KG1 (cell line): ENCODE measurements around the gene ELK1.
"Not testable (repeated sequence)": the region's sequence is repeated elsewhere in the genome, so short reads cannot be mapped to it uniquely, and the experiment has no call there.

Experiments
- DNase-seq: peaks from one replicate; lab custom pipeline; 2025; lab: John Stamatoyannopoulos, UW

ELK1 gene

DNA sequence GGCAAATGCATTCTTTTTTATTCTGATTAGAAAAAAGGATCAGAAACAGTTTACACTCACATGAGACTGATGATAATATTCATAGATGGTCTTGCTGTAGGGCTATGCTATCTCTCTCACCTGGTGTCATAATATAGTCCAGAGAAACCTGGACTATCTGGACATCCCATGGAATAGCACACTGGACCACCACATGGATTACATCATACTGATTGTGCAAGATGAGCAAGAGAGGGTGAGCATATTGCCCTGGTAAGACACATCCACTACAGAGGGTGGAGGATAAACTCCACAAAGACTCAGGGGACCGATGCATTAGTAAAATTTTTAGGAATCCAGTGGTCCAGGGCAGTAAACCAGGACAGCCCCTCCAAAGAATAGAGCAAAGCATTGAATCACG lies 38.9 kb downstream of the ELK1 start:
- no peak for DNase-seq

DNA sequence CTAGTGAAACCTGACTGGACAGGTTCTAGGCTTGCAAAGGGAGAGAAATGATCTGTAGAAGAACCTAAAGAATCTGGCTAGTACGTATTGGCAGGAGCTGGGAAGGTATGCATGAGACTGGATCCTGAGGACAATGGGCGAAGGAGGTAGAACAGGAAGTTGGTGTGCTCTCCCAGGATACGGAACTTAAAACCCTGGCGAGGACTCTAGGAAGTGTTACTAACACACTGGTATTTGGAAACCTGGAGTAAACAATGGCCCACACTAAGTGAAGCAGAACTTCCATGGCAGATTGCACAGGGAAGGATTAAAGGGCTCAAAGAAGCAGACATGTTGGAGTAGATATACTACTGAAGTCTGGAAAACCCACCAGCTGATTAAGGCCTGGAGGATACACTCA lies 39.9 kb downstream of the ELK1 start:
- DNase-seq: no peak

DNA sequence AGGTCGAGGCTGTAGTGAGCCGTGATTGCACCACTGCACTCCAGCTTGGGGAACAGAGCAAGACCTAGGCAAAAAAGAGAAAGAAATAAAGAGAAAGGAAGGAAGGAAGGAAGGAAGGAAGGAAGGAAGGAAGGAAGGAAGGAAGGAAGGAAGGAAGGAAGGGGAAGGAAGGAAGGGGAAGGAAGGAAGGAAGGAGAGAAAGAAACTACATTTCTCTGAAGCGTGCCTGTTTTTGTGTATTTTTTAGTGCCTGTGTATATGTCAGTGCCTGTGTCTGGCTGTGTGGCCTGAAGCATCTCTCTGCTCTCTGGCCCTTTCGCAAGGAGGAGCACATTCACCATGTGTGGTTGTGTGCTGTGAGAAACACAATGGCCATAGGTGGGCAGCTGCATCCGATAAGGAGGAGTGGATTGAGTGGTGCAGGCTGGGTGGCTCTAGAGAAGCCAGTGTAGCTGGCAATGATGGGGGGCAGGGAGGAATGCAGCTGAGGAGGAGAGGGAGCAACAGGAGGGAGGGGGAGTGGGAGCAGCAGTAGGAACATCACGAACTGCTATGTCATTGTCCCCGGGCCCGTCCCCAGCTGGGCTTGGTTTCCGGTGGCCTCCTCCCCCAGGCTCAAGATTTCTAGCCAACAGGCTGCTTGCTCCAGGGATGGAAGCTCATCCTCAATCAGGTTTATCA lies 42.1 kb downstream of the ELK1 start:
- no peak for DNase-seq

DNA sequence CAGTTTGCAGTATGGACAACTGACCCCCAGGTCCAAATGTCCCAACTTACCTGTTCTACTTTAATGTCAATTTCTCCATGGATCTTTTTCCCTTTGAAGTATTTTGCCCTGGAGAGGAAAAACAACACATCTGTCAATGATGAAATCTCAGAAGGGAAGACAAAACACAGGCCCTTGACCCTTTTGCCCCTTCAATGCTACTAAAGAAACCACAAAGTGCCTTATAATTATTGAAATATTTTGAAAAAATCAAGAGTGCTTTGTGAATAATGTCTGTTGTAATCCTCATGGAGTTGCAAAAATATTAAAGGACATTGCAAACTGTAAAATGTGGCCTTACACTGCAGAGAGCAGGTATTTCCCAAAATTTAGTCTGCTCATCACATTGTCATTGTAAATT lies 43.3 kb downstream of the ELK1 start:
- DNase-seq: no peak

DNA sequence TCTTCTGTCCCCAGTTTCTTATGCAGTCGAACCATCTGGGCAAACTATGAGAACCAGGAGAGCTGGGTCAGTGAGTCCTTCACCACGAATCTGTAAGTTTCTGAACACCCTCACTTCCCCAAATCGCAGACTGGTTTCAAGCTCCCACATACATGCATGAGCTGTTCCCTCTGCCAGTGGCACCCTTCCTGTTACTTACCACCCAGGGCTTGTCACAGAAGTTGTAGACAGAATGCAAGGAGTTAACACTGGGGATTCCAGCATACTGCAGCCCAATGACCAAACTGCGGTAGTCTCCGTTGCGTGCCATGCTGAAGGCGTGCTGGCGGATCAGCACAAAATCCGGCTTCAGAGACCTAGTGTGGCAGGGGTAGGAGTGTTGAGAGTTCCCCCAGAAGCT lies 45.3 kb downstream of the ELK1 start:
- DNase-seq: no peak

DNA sequence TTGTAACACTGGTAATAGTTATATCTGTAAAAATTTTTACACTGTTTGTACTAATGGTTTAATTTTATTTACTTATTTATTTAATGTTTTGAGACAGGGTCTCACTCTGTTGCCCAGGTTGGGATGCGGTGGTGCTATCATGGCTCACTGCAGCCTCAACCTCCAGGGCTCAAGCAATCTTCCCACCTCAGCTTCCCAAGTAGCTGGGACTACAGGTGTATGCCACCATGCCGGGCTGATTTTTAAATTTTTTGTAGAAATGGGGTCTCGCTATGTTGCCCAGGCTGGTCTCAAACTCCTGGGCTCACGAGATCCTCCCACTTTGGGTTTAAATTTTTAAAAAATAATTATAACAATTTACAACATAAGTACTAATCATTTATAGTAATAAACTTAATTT lies 47.2 kb downstream of the ELK1 start:
- not testable (repeated sequence) for DNase-seq

DNA sequence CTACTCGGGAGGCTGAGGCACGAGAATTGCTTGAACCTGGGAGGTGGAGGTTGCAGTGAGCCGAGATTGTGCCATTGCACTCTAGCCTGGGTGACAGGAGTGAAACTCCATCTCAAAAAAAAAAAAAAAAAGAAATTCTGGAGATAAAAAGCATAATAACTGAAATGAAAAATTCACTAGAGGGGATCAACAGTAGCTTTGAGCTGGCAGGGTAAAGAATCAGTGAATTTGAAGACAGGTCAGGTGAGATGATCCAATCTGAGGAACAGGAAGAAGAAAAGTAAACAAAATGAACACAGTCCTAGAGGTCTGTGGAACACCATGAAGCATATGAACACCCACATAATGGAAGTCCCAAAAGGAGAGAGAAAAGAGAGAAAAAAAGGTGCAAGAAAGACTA lies 53.1 kb downstream of the ELK1 start:
- DNase-seq: no peak

DNA sequence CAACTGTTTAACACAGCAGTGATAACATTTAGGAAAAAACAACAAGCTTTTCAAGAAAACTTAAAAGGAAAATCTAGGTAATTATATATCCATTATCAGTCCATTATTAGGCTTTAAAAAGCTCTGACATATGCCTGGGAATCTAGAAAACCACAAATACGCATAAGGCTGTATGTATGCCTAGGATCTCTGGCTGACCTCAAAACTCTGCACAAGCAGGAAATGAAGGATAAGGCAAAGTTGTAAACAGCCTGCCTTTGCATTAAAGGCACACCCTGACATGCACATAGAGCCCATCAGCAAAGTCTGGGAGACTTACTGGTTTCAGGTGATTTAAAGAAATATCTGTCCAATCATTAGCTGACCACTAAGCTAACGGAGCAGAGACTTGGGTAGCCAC lies 54.1 kb downstream of the ELK1 start:
- no peak for DNase-seq

DNA sequence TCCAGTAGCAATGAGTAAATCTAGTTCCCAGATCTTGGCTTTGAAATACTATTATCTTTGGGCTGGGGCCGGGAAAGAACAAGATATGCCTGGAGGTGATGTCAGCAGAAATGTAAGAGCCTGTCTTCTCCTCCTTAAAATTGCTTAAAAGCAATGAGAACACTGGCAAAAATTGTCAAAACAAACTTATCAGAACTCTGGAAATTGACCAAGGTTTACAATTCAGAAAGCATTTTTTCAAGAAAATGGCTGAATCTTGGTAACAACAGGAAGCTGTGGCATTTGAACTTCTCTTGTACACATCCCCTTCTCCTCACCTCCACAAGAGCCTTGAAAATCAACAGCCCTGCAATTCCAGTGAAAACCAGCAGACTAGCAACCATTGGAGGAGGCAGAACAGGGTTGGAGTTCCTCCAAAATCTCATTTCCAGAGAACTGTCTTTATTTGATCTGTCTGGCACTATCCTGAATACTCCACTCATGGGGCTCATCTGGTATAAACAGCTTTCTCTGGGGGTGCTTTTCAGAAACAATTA lies 54.6 kb downstream of the ELK1 start:
- DNase-seq: no peak

DNA sequence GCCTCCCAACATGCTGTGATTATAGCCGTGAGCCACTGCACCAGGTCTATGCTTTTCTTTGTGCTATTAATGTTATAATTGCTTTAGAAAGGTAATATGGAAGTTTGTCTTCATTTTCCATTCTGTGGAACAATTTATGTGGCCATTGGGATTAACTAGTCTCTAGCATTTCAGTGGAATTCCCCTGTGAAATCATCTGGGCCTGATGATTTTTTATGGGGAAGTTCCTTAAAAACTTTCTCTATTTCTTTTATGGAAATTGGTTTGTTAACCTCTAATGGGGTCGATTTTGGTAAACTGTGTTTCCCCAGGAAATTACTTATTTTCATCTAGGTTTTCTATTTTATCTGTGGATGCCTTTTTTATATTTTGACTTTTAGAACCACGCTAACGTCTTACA lies 56.8 kb downstream of the ELK1 start:
- DNase-seq: no peak

DNA sequence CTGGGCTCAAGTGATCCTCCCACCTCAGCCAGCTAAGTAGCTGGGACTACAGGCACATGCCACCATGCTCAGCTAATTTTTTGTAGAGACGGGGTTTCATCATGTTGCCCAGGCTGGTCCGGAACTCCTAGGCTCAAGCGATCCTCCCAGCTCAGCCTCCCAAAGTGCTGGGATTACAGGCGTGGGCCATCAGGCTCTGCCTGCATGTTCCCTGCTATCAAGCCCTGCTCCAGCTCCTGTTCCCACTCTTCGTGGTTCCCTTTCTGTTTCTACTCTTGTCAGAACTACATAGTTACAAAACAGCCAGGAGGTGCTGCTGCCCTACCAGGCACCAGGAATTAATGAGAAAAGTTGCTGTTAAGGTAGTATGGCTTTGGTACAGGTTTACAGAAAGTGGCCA lies 59.4 kb downstream of the ELK1 start:
- DNase-seq: no peak

DNA sequence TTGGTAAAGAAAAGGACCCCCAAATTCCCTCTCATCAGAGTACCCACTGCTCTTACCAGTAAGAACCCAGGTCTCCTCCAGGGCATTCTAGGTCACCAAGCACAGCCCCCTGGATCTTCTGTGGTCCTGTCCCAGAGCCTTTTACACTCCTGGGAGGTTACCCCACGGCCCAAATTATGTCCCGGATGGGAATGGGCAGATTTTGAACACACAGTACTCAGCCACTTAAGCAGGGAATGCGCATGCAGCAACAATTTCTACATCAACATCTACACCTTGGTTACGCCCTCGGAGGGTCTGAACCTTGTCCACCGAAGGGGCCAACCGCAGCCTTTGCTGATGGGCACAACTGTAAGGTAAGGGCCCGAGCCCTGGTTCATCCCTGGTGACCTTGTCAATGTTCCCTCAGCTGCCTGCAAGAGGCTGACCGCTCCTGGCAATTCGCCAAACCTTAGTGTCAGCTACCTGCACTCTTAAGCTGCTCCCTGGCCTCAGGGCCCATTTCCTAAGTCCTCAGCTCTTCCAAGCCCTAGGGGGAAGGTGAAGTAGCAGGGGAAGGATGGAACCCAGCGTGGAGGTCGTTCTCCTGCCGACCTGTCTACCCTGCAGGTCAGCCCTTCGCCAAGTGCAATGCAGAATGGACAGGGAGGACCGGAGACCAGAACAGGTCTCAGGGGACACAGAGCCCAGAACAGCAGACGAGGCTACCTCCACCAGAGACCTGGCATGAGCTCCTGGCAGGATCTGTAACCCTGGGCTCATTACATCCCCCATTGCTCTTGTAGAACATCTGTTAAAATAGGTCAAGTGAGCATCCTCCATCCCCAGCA lies 62.2 kb downstream of the ELK1 start:
- no peak for DNase-seq

DNA sequence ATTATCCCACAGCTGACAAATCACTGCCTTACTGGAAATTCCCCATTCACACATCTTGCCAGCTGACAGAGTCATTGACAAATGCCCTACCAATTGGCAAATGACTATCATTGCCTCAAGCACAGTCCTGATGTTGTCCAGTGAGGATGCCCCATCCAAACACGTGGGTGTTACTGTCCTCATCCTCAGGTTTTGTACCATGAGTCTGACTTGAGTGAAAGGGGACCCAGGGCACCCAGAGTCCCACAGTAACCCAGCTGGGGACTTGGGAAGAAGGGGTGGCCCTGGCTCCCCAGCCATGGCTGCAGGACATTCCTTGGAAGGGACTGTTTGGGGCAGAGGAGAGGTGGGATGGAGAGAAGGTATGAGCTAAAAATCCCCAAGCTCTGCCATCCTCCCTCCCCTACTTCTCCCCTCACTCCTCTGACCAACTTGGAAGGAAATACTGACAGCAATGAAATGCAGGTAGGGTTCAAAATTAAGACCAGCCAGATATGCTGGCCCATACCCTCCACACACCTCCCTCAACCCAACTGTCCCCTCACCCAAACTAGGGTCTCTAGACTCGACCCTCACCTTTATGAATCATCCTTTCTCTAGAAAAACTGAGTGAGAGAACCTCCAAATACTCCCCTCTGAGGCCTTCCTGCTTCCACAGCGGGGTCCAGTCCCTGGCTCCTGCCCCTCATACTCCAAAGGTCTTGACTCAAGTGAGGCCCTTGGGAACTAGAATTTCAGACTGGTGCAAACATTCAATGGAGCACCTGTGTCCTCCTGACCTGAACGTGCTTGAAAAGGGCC lies 63.1 kb downstream of the ELK1 start:
- DNase-seq: no peak

DNA sequence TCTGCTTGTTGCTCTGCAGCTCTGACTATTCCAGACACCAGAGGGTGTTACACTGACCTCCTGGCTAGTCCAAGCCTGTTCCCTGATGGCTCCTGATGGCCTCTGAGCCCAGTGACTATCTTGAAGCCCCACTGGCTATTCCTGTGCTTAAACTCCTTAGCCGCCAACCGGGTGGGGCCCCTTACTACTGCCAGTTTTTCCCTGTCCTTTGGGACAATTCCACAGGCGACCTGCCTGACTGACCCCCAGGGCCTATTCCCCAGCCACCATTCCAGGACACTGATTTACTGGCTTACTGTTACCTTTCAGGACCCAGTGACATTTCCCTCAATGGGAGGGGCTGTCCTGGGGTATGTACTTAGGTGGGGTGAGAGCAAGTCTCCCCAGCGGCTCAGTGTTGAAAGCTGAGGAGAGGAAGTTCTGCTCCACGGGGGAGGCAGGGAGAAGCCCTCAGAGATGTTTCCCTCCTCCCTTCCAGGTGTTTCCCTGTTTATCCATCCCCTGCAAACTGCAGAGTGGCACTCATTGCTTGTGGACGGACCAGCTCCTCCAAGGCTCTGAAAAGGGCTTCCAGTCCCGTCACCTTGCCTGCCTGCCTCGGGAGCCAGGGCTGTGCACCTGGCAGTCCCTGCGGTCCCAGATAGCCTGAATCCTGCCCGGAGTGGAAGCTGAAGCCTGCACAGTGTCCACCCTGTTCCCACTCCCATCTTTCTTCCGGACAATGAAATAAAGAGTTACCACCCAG lies 64.1 kb downstream of the ELK1 start:
- DNase-seq: no peak
